ENCODE measurements around the gene IFI44.

The IFI44 gene

DNA sequence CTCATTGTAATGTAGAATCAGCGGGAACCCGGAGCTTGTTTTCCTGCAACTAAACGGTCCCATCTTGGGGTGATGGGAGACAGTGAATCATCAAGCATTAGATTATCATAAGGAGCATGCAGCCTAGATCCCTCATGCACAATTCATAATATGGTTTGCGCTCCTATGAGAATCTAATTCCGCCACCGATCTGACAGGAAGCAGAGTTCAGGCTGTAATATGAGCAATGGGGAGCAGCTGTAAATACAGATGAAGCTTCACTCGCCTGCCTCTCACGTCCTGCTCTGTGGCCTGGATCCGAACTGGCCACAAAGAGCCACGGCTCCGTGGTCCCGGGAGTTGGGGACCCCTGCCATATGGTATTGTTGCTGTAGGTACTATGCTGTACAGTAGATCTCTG, 1.6 kb downstream of the IFI44 start:
- no peak for DNase-seq (ENCODE audit: low read depth in 2 of 2, low spot score in 1 of 2)

DNA sequence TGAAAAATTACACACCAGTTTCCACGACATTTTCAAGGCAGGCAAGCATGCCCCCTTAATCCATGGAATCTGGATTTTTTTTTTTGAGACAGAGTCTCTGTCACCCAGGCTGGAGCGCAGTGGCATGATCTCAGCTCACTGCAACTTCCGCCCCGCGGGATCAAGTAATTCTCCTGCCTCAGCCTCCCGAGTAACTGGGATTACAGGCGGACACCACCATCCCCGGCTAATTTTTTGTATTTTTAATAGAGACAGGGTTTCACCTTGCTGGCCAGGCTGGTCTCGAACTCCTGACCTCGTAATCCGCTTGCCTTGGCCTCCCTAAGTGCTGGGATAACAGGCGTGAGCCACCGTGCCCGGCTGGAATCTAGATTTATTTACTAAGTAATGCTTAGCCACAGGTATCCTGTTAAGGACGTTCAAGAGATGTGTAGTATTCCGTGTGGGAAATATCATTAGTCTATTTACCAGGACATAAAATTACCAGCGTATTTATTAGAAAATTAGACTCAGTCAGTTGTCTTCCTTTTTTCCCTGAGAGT, 2.5 kb downstream of the IFI44 start:
- no peak for DNase-seq (ENCODE audit: low read depth in 2 of 2, low spot score in 1 of 2)

GRCh38 chr1:78658901-78659300, 9.3 kb downstream of the IFI44 start:
- no peak for DNase-seq (ENCODE audit: low read depth in 2 of 2, low spot score in 1 of 2)

DNA sequence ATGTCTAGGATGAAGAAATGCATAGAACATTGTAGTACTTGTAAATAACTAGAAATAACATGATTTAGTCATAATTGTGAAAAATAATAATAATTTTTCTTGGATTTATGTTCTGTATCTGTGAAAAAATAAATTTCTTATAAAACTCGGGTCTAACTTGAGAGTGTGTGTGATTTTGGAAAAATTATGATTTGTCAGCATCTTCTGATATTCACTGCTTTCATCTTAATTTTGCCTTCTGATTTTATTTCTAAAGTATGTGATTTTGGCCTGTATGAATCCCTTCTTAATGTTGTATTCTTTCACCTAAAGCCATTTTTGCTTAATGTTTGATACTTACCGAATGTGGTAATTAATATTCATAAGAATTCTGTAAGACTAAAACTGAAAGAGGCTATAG, 14.3 kb downstream of the IFI44 start:
- DNase-seq (ENCODE audit: low read depth in 2 of 2, low spot score in 1 of 2): no peak

DNA sequence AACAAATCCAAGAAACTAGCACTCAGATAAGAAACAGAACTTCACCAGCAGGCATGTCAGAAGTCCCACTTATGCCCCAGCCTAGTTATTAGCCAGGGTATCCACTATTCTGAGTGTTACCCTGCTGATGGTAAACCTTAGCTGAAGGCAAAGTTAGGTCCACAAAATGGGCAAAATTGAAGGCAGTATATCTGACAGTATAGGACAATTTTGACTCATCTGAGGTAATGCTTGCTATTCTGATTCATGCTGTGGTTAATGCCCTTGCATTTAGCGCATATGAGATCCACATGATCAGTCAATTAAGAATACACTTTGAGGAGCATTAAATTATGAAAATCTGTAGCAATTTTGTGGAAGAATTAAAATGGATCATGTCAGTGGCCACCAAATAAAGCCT, 15.1 kb downstream of the IFI44 start:
- no peak for DNase-seq (ENCODE audit: low read depth in 2 of 2, low spot score in 1 of 2)

GRCh38 chr1:78665809-78666208, 16.2 kb downstream of the IFI44 start:
- DNase-seq (ENCODE audit: low read depth in 2 of 2, low spot score in 1 of 2): no peak

- no peak for DNase-seq (ENCODE audit: low read depth in 2 of 2, low spot score in 1 of 2)
Measured at GRCh38 chr1:78667939-78668338, 18.3 kb downstream of the IFI44 start.

DNA sequence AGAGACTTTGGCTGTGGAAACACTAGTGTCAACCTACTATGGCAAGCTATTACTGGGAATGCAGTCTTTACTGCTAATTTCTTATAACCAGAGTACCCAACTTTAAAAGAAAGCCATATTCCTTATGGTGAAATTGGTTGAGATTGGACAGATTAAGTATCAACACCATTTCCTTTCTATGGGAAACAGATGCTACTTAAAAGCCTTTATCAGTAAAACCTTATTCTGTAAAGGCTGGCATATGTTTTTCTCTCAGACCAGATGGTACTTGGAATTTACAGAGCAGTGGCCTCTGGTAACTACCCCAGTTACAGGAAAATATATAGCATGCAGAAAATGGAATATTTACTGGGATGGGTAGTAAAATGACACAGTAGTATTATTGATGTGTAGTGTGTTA, 18.8 kb downstream of the IFI44 start:
- no peak for DNase-seq (ENCODE audit: low read depth in 2 of 2, low spot score in 1 of 2)

GRCh38 chr1:78672428-78672827, 22.8 kb downstream of the IFI44 start:
- no peak for DNase-seq (ENCODE audit: low read depth in 2 of 2, low spot score in 1 of 2)

- DNase-seq (ENCODE audit: low read depth in 2 of 2, low spot score in 1 of 2): no peak
Measured at GRCh38 chr1:78673120-78673519, 23.5 kb downstream of the IFI44 start.

DNA sequence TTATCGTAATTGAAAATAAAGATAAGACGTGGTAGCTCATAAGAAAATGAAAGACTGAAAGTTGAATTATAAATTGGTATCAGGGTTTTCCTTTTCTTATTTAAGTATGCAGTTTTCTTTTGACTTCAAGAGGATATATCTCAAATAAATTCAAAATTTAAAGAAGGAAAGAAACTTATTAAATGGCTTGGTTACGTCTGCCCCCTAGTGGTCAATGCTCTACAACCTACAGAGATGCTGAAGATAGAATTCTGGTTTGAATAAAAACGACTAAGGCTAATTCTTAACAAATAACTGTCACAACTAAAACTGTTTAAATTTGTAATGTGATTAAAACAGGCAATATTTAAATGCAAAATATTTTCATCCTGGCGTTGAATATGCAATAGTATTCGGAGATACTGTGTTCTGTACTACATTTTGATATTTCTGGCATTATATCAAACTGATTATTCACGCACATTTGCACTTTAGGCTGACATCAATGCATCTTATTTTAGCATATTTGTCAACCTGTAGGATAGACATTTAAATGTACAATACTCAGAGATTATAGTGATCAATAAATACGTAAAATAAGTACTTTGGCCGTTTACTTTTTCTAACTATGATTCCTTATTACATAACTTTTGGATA, 26.8 kb downstream of the IFI44 start:
- DNase-seq (ENCODE audit: low read depth in 2 of 2, low spot score in 1 of 2): peak in 1 of 2 donors; percentile 41

- no peak for DNase-seq (ENCODE audit: low read depth in 2 of 2, low spot score in 1 of 2)
Measured at GRCh38 chr1:78676993-78677392, 27.4 kb downstream of the IFI44 start.

DNA sequence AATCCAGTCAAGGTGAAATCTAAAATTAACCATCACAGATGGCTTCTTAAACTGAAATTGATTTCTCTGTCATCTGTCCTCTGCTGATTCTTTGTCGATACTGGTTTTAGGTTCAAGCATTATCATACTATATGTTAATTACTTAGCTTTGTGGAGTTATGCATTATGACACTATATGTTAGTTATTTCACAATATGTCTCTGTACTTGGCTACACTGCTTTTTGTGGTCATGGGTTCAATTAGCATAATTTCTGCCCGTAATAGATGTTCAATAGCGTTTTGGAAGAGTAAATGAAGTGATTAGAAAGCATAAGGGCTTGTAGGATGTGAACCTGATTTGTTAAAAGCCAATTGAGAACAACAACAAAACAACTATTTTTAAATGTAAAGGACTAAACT, 28.2 kb downstream of the IFI44 start:
- no peak for DNase-seq (ENCODE audit: low read depth in 2 of 2, low spot score in 1 of 2)

DNA sequence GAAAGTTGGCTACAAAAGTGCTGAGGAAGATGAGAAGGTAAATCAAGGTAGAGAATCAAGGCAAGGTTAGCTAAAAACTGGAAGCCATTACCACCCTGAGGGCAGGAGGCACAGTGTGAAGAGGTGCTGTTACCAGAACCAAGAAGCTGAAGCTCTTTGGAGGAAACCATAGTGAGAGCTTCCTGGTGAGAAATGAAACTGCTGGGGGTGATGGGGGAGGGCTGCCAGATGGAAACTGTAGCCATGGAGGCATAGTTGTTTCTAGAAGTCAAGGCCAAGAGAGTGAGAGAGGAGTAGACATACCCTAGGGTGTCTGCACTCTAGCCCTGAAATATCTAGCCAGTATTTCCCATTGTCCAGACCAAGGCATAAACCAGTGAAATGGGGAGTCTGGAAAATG, 28.7 kb downstream of the IFI44 start:
- DNase-seq (ENCODE audit: low read depth in 2 of 2, low spot score in 1 of 2): no peak

DNA sequence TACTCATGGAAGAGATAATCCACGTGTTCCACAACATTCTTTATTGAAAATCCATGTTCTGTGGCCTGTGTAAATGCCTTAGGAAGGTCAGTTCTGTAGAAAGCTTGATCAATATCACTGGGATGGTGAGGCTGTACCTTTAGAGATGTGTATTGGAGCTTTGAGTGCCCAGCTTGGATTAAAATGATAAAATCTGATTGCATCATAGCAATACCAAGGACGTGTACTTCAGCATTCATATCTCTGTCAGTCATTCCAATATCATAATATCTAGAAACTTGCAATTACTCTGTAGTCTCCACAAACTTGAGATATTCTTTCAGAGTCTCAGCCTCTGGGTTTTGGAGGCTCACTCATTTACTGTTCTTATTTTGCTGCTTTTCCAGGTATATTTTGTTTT, 31.6 kb downstream of the IFI44 start:
- no peak for DNase-seq (ENCODE audit: low read depth in 2 of 2, low spot score in 1 of 2)

DNA sequence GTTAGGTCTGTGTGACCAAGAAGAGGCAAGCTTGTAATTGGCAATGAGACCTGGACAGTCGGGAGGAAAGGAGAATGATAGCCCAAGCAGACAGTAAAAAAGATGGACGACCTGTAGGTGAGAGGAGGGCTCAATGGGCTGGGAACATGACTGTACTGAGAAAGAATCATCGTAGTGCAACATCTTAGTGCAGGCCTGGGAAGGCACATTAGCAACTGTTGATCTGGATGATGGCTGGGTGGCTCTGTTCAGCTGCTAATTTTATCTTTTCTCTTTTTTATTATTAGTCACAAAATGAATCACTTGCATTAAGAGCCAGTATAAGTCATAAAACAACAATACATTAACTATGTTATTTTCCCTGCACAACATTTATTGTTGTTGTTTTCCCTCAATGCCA, 32.9 kb downstream of the IFI44 start:
- DNase-seq (ENCODE audit: low read depth in 2 of 2, low spot score in 1 of 2): no peak

DNA sequence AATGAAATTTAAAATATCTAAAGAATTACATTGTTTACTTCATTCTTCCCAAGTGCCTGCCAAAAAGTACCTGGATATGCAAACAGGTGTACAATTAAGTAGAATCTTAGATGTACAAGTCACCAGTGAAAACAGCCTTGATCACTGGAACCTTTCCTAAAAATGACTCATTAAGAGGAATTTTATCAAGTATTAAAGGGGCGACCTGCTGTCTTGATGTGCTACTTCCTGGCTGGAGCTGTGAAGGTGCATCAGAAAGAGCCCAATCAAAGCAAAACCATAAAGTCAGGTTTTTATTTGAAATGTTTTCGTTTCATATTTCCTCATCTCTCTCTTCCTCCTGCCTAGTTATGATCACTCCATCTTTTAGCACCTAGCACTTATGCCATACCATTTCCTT, 33.4 kb downstream of the IFI44 start:
- DNase-seq (ENCODE audit: low read depth in 2 of 2, low spot score in 1 of 2): no peak

DNA sequence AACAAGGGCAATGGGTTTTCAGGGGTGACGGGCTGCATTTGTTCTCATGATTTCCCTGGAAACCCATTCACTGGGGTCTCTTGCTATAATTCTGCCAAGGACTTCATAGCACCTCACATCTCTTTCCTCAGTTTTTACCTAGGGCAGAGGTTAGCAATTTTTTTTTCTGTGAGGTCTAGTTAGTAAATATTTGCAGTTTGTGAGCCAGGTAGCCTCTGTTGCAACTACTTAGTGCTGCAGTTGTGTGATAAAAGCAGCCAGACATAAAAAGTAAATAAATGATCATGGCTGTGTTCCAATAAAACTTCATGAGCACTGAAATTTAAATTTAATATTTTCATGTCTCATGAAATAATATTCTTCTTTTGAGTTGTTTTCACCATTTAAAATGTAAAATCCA, 37.7 kb downstream of the IFI44 start:
- no peak for DNase-seq (ENCODE audit: low read depth in 2 of 2, low spot score in 1 of 2)

DNA sequence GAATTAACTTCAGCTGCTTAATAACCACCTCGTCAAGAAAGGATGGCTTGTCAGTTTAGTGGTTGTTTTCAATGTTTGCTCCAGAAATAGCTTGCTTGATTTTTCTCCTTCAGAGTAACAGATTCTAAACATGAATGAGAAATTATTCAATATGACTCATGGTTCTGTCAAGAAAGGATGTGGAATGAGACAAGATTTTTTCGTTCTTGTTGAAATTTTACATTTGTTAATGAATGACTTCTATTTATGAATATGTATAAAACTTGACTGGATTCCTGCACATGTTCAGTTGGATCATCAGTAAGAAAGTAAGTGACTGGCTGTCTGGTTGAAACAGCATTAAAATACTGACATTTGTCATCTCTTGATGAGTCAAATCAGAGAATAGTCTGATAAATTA, 38.3 kb downstream of the IFI44 start:
- no peak for DNase-seq (ENCODE audit: low read depth in 2 of 2, low spot score in 1 of 2)

DNA sequence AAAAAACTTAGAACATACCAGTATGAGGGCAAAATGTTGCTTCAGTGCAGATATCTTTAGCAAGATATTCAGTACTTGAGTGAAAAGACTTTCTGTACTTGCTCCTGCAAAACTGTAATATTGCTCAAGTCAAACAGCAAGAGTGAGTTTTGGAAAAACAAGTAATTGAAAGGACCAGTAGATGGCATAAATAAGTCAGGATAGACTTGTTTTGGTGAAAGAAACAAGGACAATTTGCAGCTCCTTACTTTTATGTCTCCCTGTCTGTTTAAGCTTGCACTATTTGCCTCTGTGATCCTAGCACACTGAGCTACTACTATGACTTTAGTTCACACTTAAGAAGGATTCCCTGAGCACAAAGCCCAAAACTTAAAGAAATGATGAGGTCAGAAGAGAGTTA, 39.1 kb downstream of the IFI44 start:
- DNase-seq (ENCODE audit: low read depth in 2 of 2, low spot score in 1 of 2): no peak

DNA sequence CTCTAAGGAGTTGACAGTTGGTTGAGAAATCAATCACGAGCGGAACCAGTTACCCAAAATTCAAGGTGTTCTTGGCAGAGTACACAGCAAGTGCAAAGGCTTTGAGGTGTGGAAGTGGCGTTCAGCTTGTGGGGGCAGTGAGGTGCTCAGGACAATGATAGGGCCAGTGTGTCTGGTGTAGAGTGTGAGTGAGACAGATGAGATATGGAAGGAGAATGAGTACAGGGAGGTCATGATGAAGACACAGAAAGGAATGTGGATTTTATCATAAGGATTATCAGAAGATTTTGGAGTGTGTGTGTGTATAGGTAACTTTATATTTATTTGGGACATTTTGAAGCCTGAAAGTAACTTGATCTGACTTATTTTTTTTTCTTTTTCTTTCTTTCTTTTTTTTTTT, 40.9 kb downstream of the IFI44 start:
- DNase-seq (ENCODE audit: low read depth in 2 of 2, low spot score in 1 of 2): no peak

DNA sequence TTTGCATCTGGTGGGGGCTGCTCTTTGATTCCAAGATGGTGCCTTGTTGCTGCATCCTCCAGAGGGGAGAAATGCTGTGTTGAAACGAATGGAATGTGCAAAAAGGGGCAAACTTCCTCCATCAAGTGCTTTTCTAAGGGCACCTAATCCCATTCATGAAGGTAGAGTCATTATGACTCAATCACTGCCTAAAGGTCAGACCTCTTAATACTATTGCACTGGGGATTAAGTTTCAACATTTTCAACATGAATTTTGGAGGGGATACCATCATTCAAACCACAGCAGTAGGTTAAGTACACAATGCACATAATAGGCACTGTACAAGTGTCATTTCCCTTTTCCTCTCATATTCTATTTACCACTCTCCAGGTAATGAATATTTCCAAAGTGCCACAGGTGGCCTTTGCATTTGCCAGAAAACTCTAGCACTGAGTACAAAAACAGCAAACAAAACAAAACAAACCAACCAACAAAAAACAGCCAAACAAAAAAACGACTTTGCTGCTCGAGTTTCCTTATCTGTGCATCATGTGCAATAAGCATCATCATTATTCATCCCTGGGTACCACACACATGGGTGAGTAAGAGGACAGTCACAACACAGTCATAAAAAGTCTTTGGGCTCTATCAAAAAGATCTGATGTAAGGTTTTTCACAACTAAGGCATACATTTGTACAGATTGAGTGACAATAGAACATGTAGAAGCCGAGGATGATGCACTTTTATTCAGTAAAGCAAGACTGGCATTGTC, 42.5 kb downstream of the IFI44 start:
- no peak for DNase-seq (ENCODE audit: low read depth in 2 of 2, low spot score in 1 of 2)

- DNase-seq (ENCODE audit: low read depth in 2 of 2, low spot score in 1 of 2): no peak
Measured at GRCh38 chr1:78699813-78700212, 50.2 kb downstream of the IFI44 start.

All from stimulated activated CD8-positive, alpha-beta memory T cell treated with anti-CD3 and anti-CD28 coated beads, Interleukin-4, amount 100 ng/mL, for 4 hours (primary cell).